SIG-M5 treated with dmso at 0.1 percent for 504 hours (cell line): Measurements from ENCODE around the gene TMEM59L.
"Not testable (repeated sequence)": the region's sequence is repeated elsewhere in the genome, so short reads cannot be mapped to it uniquely, and the experiment has no call there.

Experiments used
- DNase-seq: peaks from one replicate; lab custom pipeline; 2025; ENCODE audit not compliant: unreplicated experiment; lab: John Stamatoyannopoulos, UW

The TMEM59L gene

GRCh38 chr19:18594096-18594823, 18.4 kb upstream of the TMEM59L start:
- DNase-seq: peak; percentile 56

- DNase-seq: no peak
Measured at GRCh38 chr19:18594824-18595373, 17.8 kb upstream of the TMEM59L start.

GRCh38 chr19:18595475-18595874, 17.2 kb upstream of the TMEM59L start:
- no peak for DNase-seq

- DNase-seq: no peak
Measured at GRCh38 chr19:18596752-18597157, 15.9 kb upstream of the TMEM59L start.

- DNase-seq: no peak
Measured at GRCh38 chr19:18597809-18598660, 14.6 kb upstream of the TMEM59L start.

GRCh38 chr19:18599485-18599884, 13.2 kb upstream of the TMEM59L start:
- no peak for DNase-seq

- not testable (repeated sequence) for DNase-seq
Measured at GRCh38 chr19:18600692-18601397, 11.8 kb upstream of the TMEM59L start.

GRCh38 chr19:18601875-18602274, 10.8 kb upstream of the TMEM59L start:
- DNase-seq: no peak

- DNase-seq: peak; percentile 27
Measured at GRCh38 chr19:18603255-18603957, 9.3 kb upstream of the TMEM59L start.

- no peak for DNase-seq
Measured at GRCh38 chr19:18603958-18604819, 8.5 kb upstream of the TMEM59L start.

- DNase-seq: no peak
Measured at GRCh38 chr19:18604820-18605159, 7.9 kb upstream of the TMEM59L start.

- no peak for DNase-seq
Measured at GRCh38 chr19:18605196-18605545, 7.5 kb upstream of the TMEM59L start.

- no peak for DNase-seq
Measured at GRCh38 chr19:18605546-18606280, 7.0 kb upstream of the TMEM59L start.

- DNase-seq: no peak
Measured at GRCh38 chr19:18606281-18607225, 6.1 kb upstream of the TMEM59L start, which contains the start of gene CRLF1. Gene CRLF1 (minus strand): TSS chr19:18606799. CDS start chr19:18606656, 143 bp downstream.

- no peak for DNase-seq
Measured at GRCh38 chr19:18607226-18608101, 5.2 kb upstream of the TMEM59L start.

- DNase-seq: no peak
Measured at GRCh38 chr19:18608102-18608804, 4.4 kb upstream of the TMEM59L start.
